Femur (tissue), 1 donor: ENCODE data around the gene GRID2.

ENCODE experiments used
- DNase-seq: peaks from one replicate; pipeline ENCODE4 v3.0.0-alpha.2; 2017

GRID2 gene

GRCh38 chr4:92535599-92535998 lies 231.8 kb downstream of the GRID2 start:
- DNase-seq = no peak

- DNase-seq = no peak
Measured at GRCh38 chr4:92551616-92552015, 247.8 kb downstream of the GRID2 start.

GRCh38 chr4:92566269-92566668 lies 262.5 kb downstream of the GRID2 start:
- no peak for DNase-seq

DNA sequence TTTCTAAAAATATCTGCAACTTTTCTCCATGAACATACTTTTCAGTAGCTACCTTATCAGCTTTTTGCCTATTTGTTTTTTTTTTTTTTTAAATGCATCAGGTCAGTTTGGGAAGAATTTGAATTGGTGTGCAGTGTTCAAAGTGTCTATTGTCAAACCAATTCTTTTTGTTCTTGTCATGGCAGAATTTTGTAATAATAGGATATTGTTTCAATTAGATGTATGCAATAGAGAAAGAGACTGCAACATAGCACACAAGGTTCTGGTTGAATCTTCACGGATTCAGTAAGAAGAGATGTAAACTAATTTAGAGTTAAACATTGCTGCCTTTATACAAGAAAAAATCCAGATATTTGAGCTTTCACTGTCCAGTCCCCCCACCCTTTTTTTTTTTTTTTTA lies 277.1 kb downstream of the GRID2 start:
- DNase-seq = no peak

DNA sequence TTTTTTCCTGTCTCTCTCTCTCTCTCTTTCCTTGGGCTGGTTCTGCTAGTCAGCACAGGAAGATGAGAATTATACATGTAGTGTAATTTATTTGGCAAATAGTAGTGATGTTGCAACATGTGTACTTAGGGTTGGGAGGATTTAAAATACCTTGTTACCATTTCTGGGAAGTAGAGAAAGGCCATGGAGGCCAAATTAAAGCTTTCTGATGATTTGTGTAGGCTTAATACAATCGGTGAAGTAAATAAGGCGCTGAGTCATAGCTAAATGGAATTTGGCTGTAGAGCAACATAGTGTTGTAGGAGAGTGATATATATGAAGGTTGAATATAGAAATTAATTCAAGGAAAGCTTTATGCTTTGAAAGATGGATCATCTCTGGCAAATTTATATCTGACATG lies 295.3 kb downstream of the GRID2 start:
- DNase-seq = no peak

DNA sequence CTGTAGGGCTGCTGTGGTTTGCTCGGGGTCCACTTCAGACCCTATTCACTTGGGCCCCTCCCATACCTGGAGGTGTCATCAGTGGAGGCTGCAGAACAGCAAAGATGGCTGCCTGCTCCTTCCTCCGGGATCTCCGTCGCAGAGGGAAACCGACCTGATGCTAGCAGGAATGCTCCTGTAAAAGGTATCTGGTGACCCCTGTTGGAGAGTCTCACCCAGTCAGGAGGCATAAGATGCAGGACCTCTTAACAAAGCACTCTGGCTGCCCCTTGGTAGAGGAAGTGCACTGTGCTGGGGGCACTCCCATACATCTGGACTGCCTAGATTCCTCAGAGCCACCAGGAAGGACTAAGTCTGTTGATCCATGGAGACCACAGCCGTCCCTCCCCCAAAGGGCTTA lies 296.9 kb downstream of the GRID2 start:
- DNase-seq = no peak

DNA sequence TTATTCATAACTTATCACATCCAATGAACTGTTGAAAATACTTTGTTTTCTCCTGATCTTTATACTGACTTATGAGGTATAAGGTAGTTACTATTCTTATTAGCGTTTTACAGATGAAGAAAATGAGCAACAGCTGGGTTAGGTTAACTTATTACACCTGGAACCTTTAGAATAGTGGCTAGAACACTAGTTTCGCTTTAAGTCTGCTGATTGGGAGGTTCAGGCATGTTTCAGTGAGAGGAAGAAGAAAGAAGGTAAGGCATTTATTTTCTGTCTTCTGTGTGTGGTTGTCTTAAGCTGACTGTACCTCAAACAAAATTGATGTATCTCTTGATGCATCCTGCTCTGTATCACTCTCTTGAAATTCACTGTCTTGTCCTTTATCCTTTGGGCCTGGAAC lies 302.5 kb downstream of the GRID2 start:
- no peak for DNase-seq

GRCh38 chr4:92615049-92615448 lies 311.3 kb downstream of the GRID2 start:
- no peak for DNase-seq

GRCh38 chr4:92618968-92619367 lies 315.2 kb downstream of the GRID2 start:
- no peak for DNase-seq

GRCh38 chr4:92629302-92629701 lies 325.5 kb downstream of the GRID2 start:
- DNase-seq = no peak

- no peak for DNase-seq
Measured at GRCh38 chr4:92634882-92635281, 331.1 kb downstream of the GRID2 start.

GRCh38 chr4:92636038-92636806 lies 332.5 kb downstream of the GRID2 start:
- no peak for DNase-seq

DNA sequence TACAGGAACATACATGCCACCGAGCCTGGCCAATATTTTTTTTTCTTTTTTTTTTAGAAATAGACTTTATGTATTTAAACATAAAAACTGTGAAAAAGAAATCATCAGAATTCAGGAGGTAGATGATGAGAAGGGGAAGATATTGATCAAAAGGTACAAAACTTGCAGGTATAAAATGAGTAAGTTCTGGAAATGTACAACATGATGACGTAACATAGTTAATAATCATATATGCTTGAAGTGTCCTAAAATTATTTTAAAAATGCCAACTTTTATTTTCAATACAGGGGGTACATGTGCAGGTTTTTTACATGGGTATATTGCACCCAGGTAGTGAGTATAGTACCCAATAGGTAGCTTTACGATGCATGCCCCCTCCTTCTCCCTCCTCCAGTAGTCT lies 337.6 kb downstream of the GRID2 start:
- DNase-seq = no peak

GRCh38 chr4:92646826-92647225 lies 343.1 kb downstream of the GRID2 start:
- no peak for DNase-seq

GRCh38 chr4:92651536-92651935 lies 347.8 kb downstream of the GRID2 start:
- no peak for DNase-seq

- DNase-seq = no peak
Measured at GRCh38 chr4:92654084-92654483, 350.3 kb downstream of the GRID2 start.

DNA sequence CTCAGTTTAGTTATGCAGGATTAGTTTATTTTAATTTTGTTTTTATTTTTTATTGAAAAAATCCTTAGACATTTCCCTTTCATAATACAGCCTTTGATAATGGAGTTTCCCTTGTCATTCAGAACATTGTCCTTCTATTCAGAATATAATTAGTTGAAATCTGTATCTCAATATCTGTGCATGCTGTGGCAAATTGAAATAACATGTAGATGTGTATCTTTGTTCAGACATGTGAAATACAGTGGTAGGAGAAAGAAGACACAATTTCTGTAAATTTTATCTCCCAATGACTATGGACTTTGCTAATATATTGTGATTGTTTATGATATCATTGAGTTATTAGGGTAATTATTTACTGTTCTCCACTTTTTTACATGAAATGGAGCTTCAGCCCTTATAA lies 353.9 kb downstream of the GRID2 start:
- no peak for DNase-seq

- DNase-seq = no peak
Measured at GRCh38 chr4:92658318-92658717, 354.6 kb downstream of the GRID2 start.

GRCh38 chr4:92677805-92678204 lies 374.0 kb downstream of the GRID2 start:
- no peak for DNase-seq

GRCh38 chr4:92678292-92678691 lies 374.5 kb downstream of the GRID2 start:
- DNase-seq = no peak

GRCh38 chr4:92679149-92679548 lies 375.4 kb downstream of the GRID2 start:
- no peak for DNase-seq

GRCh38 chr4:92714640-92715039 lies 410.9 kb downstream of the GRID2 start:
- no peak for DNase-seq

DNA sequence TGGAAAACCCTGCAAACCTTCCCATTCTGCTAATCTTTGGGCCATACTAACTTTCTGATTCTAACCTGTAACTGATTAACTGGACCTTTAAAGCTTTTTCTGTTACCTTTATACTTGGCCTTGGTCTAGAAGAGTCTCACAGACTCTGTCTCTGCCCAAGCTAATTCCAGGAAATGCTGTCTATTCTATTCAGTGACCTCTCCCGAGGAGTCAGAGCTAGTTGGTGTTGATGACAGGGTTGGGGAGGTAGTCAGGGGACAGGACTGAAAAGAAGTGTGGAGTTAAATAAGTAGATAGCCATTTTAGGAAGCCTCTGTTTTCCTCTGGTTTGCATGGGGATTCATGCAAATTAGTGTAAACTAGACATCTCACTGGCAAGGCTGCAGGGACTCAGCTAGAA lies 429.5 kb downstream of the GRID2 start:
- DNase-seq = no peak

DNA sequence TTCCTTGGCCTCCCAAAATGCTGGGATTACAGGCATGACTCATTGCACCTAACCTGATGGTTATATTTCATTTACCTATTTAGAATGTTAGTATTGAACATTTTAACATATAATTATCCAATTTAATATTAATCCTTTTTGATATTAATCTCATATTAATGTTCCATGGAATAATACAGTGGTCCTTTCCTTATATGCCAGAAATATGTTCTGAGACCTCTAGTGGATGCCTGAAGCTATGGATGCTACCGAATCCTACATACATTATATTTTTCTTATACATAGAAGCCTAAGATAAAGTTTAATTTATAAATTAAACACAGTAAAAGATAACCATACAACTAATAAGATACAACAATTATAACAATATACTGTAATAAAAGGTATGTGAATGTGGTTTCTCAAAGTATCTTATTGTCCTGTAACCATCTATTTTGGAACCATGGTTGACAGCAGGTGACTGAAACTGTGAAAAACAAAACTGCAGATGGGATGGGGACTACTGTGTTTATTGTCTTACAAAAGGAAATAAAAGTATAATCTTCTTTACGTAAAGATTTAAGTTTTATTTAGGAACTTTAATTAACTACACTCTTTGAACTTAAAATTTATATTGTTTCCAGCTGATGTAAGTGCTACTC lies 431.4 kb downstream of the GRID2 start:
- no peak for DNase-seq

DNA sequence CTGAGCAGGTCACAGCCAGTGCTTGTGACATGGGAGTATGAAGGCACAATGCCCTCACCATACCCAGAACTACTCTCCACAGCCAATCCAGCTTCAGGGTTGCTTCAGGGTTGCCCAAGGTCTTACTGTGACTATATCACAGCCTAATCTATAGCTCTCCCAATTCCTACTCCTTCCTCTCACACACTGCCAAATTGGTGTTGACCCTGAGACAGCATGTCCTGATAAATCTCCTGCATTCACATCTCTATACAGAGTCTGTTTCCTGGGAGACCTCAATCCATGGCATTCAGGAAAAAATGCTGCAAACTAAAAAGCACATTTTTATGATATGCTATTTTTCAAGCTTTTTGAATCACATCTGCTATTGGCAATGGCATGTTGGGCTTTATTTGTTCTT lies 456.7 kb downstream of the GRID2 start:
- DNase-seq = no peak
